HepG2 (cell line): Measurements from ENCODE around the gene C4orf54. TPM values are rescaled to one million over a fixed set of nuclear protein-coding genes. Genes with fewer than 3 reads are reported as not detected.

Experiments
- ATAC-seq: fragments of 200-7000 bp; cut with Tn5 transposase; 3 replicates; pipeline ENCODE4 v1.9.1; 2020; ENCODE audit warnings: mild to moderate bottlenecking, moderate library complexity
- BruUV-seq: library from RNA; stranded (reverse); fragments of 400-500 nt; replicated peaks from 2 replicates; lab custom pipeline; 2021; lab: Mats Ljungman, UMichigan
- CTCF ChIA-PET: fragments of 300-600 bp; formaldehyde crosslinking; extraction: SDS; loops from one replicate; lab custom pipeline; 2021; ENCODE audit warnings: low total read pairs, inconsistent platforms, low intra/inter-chr PET ratio; lab: Yijun Ruan, JAX
- POLR2A ChIA-PET: fragments of 350-600 bp; sonication (Branson Sonifier 250); formaldehyde crosslinking; loops from one replicate; lab custom pipeline; 2020; ENCODE audit warnings: antibody characterized with exemption, inconsistent platforms; lab: Yijun Ruan, JAX
- DNase-seq: peaks from one replicate; pipeline ENCODE4 v3.0.0-alpha.2; 2015; ENCODE audit warnings: low spot score
- FAIRE-seq: peaks from 3 replicates; lab custom pipeline; 2011; peaks lifted over from hg19 to GRCh38; lab: Jason Lieb, UNC
- H2AFZ ChIP-seq: one replicate; pipeline ENCODE4 v1.6.1; 2011; ENCODE audit warnings: low read length, inconsistent platforms
- H3K27ac ChIP-seq: fragments of 300-600 bp; 3 replicates; pipeline ENCODE4 v1.8.0; 2011; ENCODE audit warnings: mixed run types, mild to moderate bottlenecking, mixed read lengths, low read length, inconsistent platforms; ENCODE audit not compliant: insufficient read depth; ENCODE audit errors: extremely low read length
- H3K27me3 ChIP-seq, 2 experiments: fragments of 200-600 bp in 1 of 2; 2 replicates in 1 of 2; 3 replicates in 1 of 2; pipeline versions ENCODE4 v1.6.0 to v1.8.0; 2011; ENCODE audit warnings: low read length in 2 of 2, mild to moderate bottlenecking in 2 of 2, moderate library complexity in 2 of 2, inconsistent platforms in 1 of 2; ENCODE audit not compliant: insufficient read depth in 2 of 2, control insufficient read depth in 1 of 2
- H3K36me3 ChIP-seq, 2 experiments: fragments of 200-600 bp in 1 of 2; replicated peaks in 1 of 2; 2 replicates in 1 of 2; 3 replicates in 1 of 2; pipeline versions ENCODE4 v1.5.1 to v1.8.0; 2011; ENCODE audit warnings: low read length in 2 of 2, inconsistent platforms in 1 of 2; ENCODE audit not compliant: insufficient read depth in 2 of 2, control insufficient read depth in 1 of 2
- H3K4me1 ChIP-seq: 2 replicates; pipeline ENCODE4 v1.5.1; 2012; ENCODE audit warnings: low read length, inconsistent platforms; ENCODE audit not compliant: insufficient read depth
- H3K4me2 ChIP-seq: 2 replicates; pipeline ENCODE4 v1.6.0; 2011; ENCODE audit warnings: low read depth, low read length, inconsistent platforms
- H3K4me3 ChIP-seq, 3 experiments: fragments of 200-600 bp in 1 of 3; sonication (generic), shearing (Covaris generic) in 1 of 3; replicated peaks in 1 of 3; 2 replicates each; pipeline ENCODE4 v1.5.1; 2011 to 2016; ENCODE audit warnings: low read length in 3 of 3, inconsistent platforms in 2 of 3, low read depth in 2 of 3, mild to moderate bottlenecking in 2 of 3, control low read depth in 1 of 3, mixed read lengths in 1 of 3; ENCODE audit not compliant: insufficient read depth in 1 of 3
- H3K79me2 ChIP-seq: one replicate; pipeline ENCODE4 v1.6.1; 2011; ENCODE audit warnings: low read length, inconsistent platforms; ENCODE audit not compliant: insufficient read depth
- H3K9ac ChIP-seq: 2 replicates; pipeline ENCODE4 v1.6.0; 2011; ENCODE audit warnings: mild to moderate bottlenecking, low read depth, low read length, inconsistent platforms; ENCODE audit not compliant: insufficient read depth
- H3K9me3 ChIP-seq: 2 replicates; pipeline ENCODE4 v1.5.1; 2012; ENCODE audit warnings: mild to moderate bottlenecking, low read length
- H4K20me1 ChIP-seq: 2 replicates; pipeline ENCODE4 v1.6.0; 2011; ENCODE audit warnings: inconsistent platforms, mild to moderate bottlenecking, low read length, moderate library complexity; ENCODE audit not compliant: insufficient read depth
- BCL6 ChIP-seq: IDR thresholded peaks from 2 replicates; pipeline ENCODE4 v1.6.1; 2016; ENCODE audit warnings: missing genetic modification reagents, missing compliant biosample characterization
- E2F1 ChIP-seq: sonication (generic); formaldehyde crosslinking; IDR thresholded peaks from 2 replicates; pipeline ENCODE4 v1.5.0; 2020; ENCODE audit warnings: missing genetic modification reagents
- ISL2 ChIP-seq: sonication (generic); formaldehyde crosslinking; IDR thresholded peaks from 2 replicates; pipeline ENCODE4 v1.5.0; 2020; ENCODE audit warnings: missing genetic modification reagents
- MIER2 ChIP-seq: IDR thresholded peaks from 2 replicates; pipeline ENCODE4 v1.6.1; 2016; ENCODE audit warnings: missing biosample characterization, missing genetic modification reagents
- NFE2L1 ChIP-seq: sonication (generic); formaldehyde crosslinking; IDR thresholded peaks from 2 replicates; pipeline ENCODE4 v1.4.0; 2020; ENCODE audit warnings: missing genetic modification reagents, mild to moderate bottlenecking, borderline replicate concordance
- ZFP41 ChIP-seq: sonication (generic); formaldehyde crosslinking; IDR thresholded peaks from 2 replicates; pipeline ENCODE4 v1.4.0; 2020; ENCODE audit warnings: mild to moderate bottlenecking, missing genetic modification reagents, borderline replicate concordance
- ZMYM4 ChIP-seq: sonication (generic); formaldehyde crosslinking; IDR thresholded peaks from 2 replicates; pipeline ENCODE4 v1.8.1; 2023; ENCODE audit warnings: mild to moderate bottlenecking, missing genetic modification reagents
- ZNF572 ChIP-seq: sonication (generic); formaldehyde crosslinking; IDR thresholded peaks from 2 replicates; pipeline ENCODE4 v1.5.1; 2020; ENCODE audit warnings: mild to moderate bottlenecking, missing genetic modification reagents
- ZNF614 ChIP-seq: IDR thresholded peaks from 2 replicates; pipeline ENCODE4 v1.6.1; 2018; ENCODE audit warnings: missing biosample characterization, missing genetic modification reagents, inconsistent platforms, borderline replicate concordance
- ZNF740 ChIP-seq: sonication (generic); formaldehyde crosslinking; IDR thresholded peaks from 2 replicates; pipeline ENCODE4 v1.4.0; 2020; ENCODE audit warnings: missing genetic modification reagents
- ZNF839 ChIP-seq: sonication (generic); formaldehyde crosslinking; IDR thresholded peaks from 2 replicates; pipeline ENCODE4 v1.4.0; 2020; ENCODE audit warnings: missing genetic modification reagents, mild to moderate bottlenecking, borderline replicate concordance
- ZNF883 ChIP-seq: sonication (generic); formaldehyde crosslinking; IDR thresholded peaks from 2 replicates; pipeline ENCODE4 v1.5.1; 2020; ENCODE audit warnings: mild to moderate bottlenecking, missing genetic modification reagents; ENCODE audit errors: not compliant biosample characterization
- WGBS: methylation state at CpG from one replicate; pipeline ENCODE4 v1.1.6; 2017; ENCODE audit warnings: low lambda C conversion rate; 5-methylcytosine and 5-hydroxymethylcytosine counted together
- in situ Hi-C: cut with HindIII; loops from 2 replicates; pipeline ENCODE4 v1.10.0; 2017; ENCODE audit warnings: low pct_unique_long_range_greater_than_20kb; ENCODE audit not compliant: extremely low pct_ligation_motif_present
- intact Hi-C: fragments of 100-400 bp; cut with micrococcal nuclease; formaldehyde crosslinking; loops from one replicate; pipeline ENCODE4 v1.10.0; 2022; ENCODE audit not compliant: unreplicated experiment
- polyA plus RNA-seq, 8 experiments: library from polyadenylated mRNA; depleted of rRNA in 3 of 8; stranded (reverse) in 7 of 8; unstranded in 1 of 8; fragments of >200 nt; fragmentation: Illumina TruSeq in 4 of 8; extraction: Trizol in 4 of 8; gene quantifications; 2 replicates each; pipeline versions ENCODE4 v1.2.1 to v1.2.3, GENCODE V29; 2011 to 2016; ENCODE audit warnings: low read depth in 4 of 8, missing spikeins in 1 of 8, mixed read lengths in 1 of 8; ENCODE audit not compliant: insufficient read depth in 1 of 8
- total RNA-seq, 5 experiments: library from RNA; depleted of rRNA; stranded (reverse); fragments of >200 nt; fragmentation: Illumina TruSeq; extraction: Trizol; gene quantifications; 2 replicates each; pipeline ENCODE4 v1.2.3, GENCODE V29; 2016; ENCODE audit warnings: low read depth in 1 of 5

Gene C4orf54
- total and polyA plus RNA-seq, 2 of the 13 experiments (the other 11 are each of a cell fraction or from before 2014, with no cell fraction given), result not detected

GRCh38 chr4:99628040-99628439 is 29.6 kb downstream of the C4orf54 start:
- Histone ChIP-seq H3K27me3 (no peaks in the 10 kb centered on the region; a peak in 1 of 5 replicates), H3K9me3 (no peaks in the 10 kb centered on the region), H3K27ac (no peak overlapping the region), H3K79me2 (no peaks in the 10 kb centered on the region), H2AFZ (no peak overlapping the region), H3K4me3 (no peak overlapping the region)
- CTCF ChIA-PET, result no interaction called here
- no peak for DNase-seq
- no TSS peak for BruUV-seq
- intact Hi-C loops, result no loop called here
- TF ChIP-seq ISL2 (CRISPR knock-in tag) (no peak), NFE2L1 (no peak), ZNF740 (CRISPR knock-in tag) (no peak), ZNF839 (CRISPR knock-in tag) (no peak), BCL6 (CRISPR knock-in tag) (no peak), MIER2 (CRISPR knock-in tag) (no peak), E2F1 (no peak), ZNF572 (CRISPR knock-in tag) (no peak), ZNF614 (CRISPR knock-in tag) (no peak), ZNF883 (no peak), ZMYM4 (CRISPR knock-in tag) (no peak), ZFP41 (CRISPR knock-in tag) (no peak)
- TF ChIP-seq, all 625 proteins: peak for 0
- POLR2A ChIA-PET, result no interaction called here
- Histone ChIP-seq H3K4me2 (no peak overlapping the region), H3K36me3 (no peaks in the 10 kb centered on the region; a peak in 1 of 5 replicates), H3K4me1 (no peaks in the 10 kb centered on the region), H3K9ac (no peak overlapping the region), H4K20me1 (no peaks in the 10 kb centered on the region)
- in situ Hi-C loops, result no loop called here
- ATAC-seq, result no peak
- 82% methylated on average over 1 of the region's 1 CpG for WGBS
- no peak for FAIRE-seq
